ENCODE results near the gene SIGLEC11. TPM values are rescaled to one million over a fixed set of nuclear protein-coding genes. Genes with fewer than 3 reads are reported as not detected.
"Not testable (repeated sequence)": the region's sequence is repeated elsewhere in the genome, so short reads cannot be mapped to it uniquely, and the experiment has no call there.

SIGLEC11 gene
- total RNA-seq, result 1 to 10 TPM; 2.0 to 7.3 (median 4.4) TPM

GRCh38 chr19:49960980-49961379, at the start of gene SIGLEC11:
TSS of gene SIGLEC11 (minus strand) at chr19:49961172. CDS start at chr19:49961081, 91 bp downstream.
- DNase-seq, H3K4me1 ChIP-seq, H3K27me3 ChIP-seq, H3K9me3 ChIP-seq, H3K4me3 ChIP-seq, H3K27ac ChIP-seq, H3K36me3 ChIP-seq: not testable (repeated sequence)
- WGBS, 2 donors, result 53% methylated on average over 5 of the region's 10 CpGs; no CpG with 5 or more reads in 1 of the 2 donors
- ATAC-seq (ENCODE audit: low FRiP score in 2 of 2), result peak; percentile 61 to 77

- WGBS, 2 donors, result 60 to 81% methylated on average over 10 of the region's 10 CpGs
- no peak overlapping the region for H3K4me3 ChIP-seq
- peaks cover 8 to 85% (median 73%) of the 10 kb centered on the region in 4 donors for H3K36me3 ChIP-seq
- TF ChIP-seq CTCF (IDR thresholded peaks at IDR 0.05) (no peak), POLR2A (IDR thresholded peaks at IDR 0.05) (no peak), POLR2AphosphoS5 (IDR thresholded peaks at IDR 0.05) (no peak), EP300 (IDR thresholded peaks at IDR 0.05) (no peak)
- H3K27me3 ChIP-seq, result no peaks in the 10 kb centered on the region
- ATAC-seq (ENCODE audit: low FRiP score in 2 of 2) (no peak), DNase-seq (no peak)
- H3K27ac ChIP-seq, result no peak overlapping the region
- H3K9me3 ChIP-seq, result no peaks in the 10 kb centered on the region
- peaks cover 5 to 12% (median 8%) of the 10 kb centered on the region in 4 donors for H3K4me1 ChIP-seq
Observed at GRCh38 chr19:50008532-50008931, 47.6 kb upstream of the SIGLEC11 start.

GRCh38 chr19:50007947-50008346, 47.0 kb upstream of the SIGLEC11 start:
- no peak for DNase-seq
- TF ChIP-seq EP300 (IDR thresholded peaks at IDR 0.05), result no peak
- no peak for TF ChIP-seq CTCF (IDR thresholded peaks at IDR 0.05)
- no peak for TF ChIP-seq POLR2AphosphoS5 (IDR thresholded peaks at IDR 0.05)
- TF ChIP-seq POLR2A (IDR thresholded peaks at IDR 0.05), result no peak
- Histone ChIP-seq H3K27me3 (no peaks in the 10 kb centered on the region), H3K4me3 (no peak overlapping the region), H3K36me3 (peaks cover 8 to 85% (median 73%) of the 10 kb centered on the region in 4 donors), H3K4me1 (peaks cover 5 to 16% (median 11%) of the 10 kb centered on the region in 4 donors), H3K27ac (no peak overlapping the region), H3K9me3 (no peaks in the 10 kb centered on the region)
- 93 to 94% methylated on average over 2 of the region's 2 CpGs for WGBS, 2 donors
- no peak for ATAC-seq (ENCODE audit: low FRiP score in 2 of 2)

GRCh38 chr19:50007170-50007569, 46.2 kb upstream of the SIGLEC11 start:
- no peaks in the 10 kb centered on the region for H3K9me3 ChIP-seq
- H3K4me3 ChIP-seq, result no peak overlapping the region
- peaks cover 10 to 87% (median 74%) of the 10 kb centered on the region in 4 donors for H3K36me3 ChIP-seq
- DNase-seq (no peak), ATAC-seq (ENCODE audit: low FRiP score in 2 of 2) (peak in 1 of 2 donors; percentile 9)
- no peak overlapping the region for H3K27ac ChIP-seq
- H3K4me1 ChIP-seq, result peaks cover 5 to 20% (median 11%) of the 10 kb centered on the region in 4 donors
- 87 to 100% methylated on average over 5 to 10 of the region's 10 CpGs for WGBS, 2 donors
- no peaks in the 10 kb centered on the region for H3K27me3 ChIP-seq
- TF ChIP-seq POLR2A (IDR thresholded peaks at IDR 0.05) (no peak), EP300 (IDR thresholded peaks at IDR 0.05) (no peak)

- TF ChIP-seq POLR2A (IDR thresholded peaks at IDR 0.05) (no peak), EP300 (IDR thresholded peaks at IDR 0.05) (no peak), CTCF (IDR thresholded peaks at IDR 0.05) (no peak), POLR2AphosphoS5 (IDR thresholded peaks at IDR 0.05) (no peak)
- Histone ChIP-seq H3K27ac (no peak overlapping the region), H3K36me3 (peaks cover 16 to 97% (median 87%) of the 10 kb centered on the region in 4 donors), H3K4me3 (no peak overlapping the region), H3K27me3 (no peaks in the 10 kb centered on the region), H3K4me1 (peaks cover 5 to 20% (median 11%) of the 10 kb centered on the region in 4 donors), H3K9me3 (no peaks in the 10 kb centered on the region)
- DNase-seq (no peak), ATAC-seq (ENCODE audit: low FRiP score in 2 of 2) (no peak)
- 89 to 98% methylated on average over 12 of the region's 12 CpGs for whole genome bisulfite sequencing, 2 donors
Observed at GRCh38 chr19:50005428-50005827, 44.5 kb upstream of the SIGLEC11 start.

- Histone ChIP-seq H3K9me3 (no peaks in the 10 kb centered on the region), H3K27ac (no peak overlapping the region), H3K27me3 (no peaks in the 10 kb centered on the region), H3K4me3 (no peak overlapping the region), H3K4me1 (peaks cover 5 to 20% (median 11%) of the 10 kb centered on the region in 4 donors), H3K36me3 (peaks cover 25 to 100% (median 94%) of the 10 kb centered on the region in 4 donors)
- TF ChIP-seq CTCF (IDR thresholded peaks at IDR 0.05) (no peak), POLR2A (IDR thresholded peaks at IDR 0.05) (no peak), EP300 (IDR thresholded peaks at IDR 0.05) (no peak), POLR2AphosphoS5 (IDR thresholded peaks at IDR 0.05) (no peak)
- ATAC-seq (ENCODE audit: low FRiP score in 2 of 2) (peak in 1 of 2 donors; percentile 87), DNase-seq (peak in 1 of 2 donors; percentile 28)
- 73 to 76% methylated on average over 11 of the region's 11 CpGs for WGBS, 2 donors
Observed at GRCh38 chr19:50003810-50004419, 42.9 kb upstream of the SIGLEC11 start.

Data from upper lobe of left lung (tissue), 6 donors.